Loucy (cell line): ENCODE data around the gene SYT2.

Experiments
- H2AFZ ChIP-seq: fragments of 200-600 bp; sonication (generic); 2 replicates; pipeline ENCODE4 v1.6.0; 2016; ENCODE audit warnings: antibody characterized with exemption, mild to moderate bottlenecking, low read length, moderate library complexity
- H3F3A ChIP-seq: fragments of 200-600 bp; 2 replicates; pipeline ENCODE4 v1.6.0; 2016; ENCODE audit warnings: antibody characterized with exemption, low read depth, mild to moderate bottlenecking
- H3K27me3 ChIP-seq: fragments of 200-600 bp; sonication (generic); 2 replicates; pipeline ENCODE4 v1.6.1; 2014; ENCODE audit warnings: low read length, mild to moderate bottlenecking; ENCODE audit not compliant: insufficient read depth, poor library complexity, severe bottlenecking
- H3K36me3 ChIP-seq: fragments of 200-600 bp; sonication (generic); 2 replicates; pipeline ENCODE4 v1.6.1; 2016; ENCODE audit warnings: low read length; ENCODE audit not compliant: insufficient read depth
- H3K4me1 ChIP-seq: fragments of 200-600 bp; sonication (generic); 2 replicates; pipeline ENCODE4 v1.5.1; 2014; ENCODE audit warnings: low read length, mild to moderate bottlenecking; ENCODE audit not compliant: insufficient read depth, poor library complexity, severe bottlenecking
- H3K4me2 ChIP-seq: fragments of 200-600 bp; sonication (generic); 2 replicates; pipeline ENCODE4 v1.6.0; 2014; ENCODE audit warnings: antibody characterized with exemption, low read length, low read depth, mild to moderate bottlenecking; ENCODE audit not compliant: poor library complexity, severe bottlenecking
- H3K4me3 ChIP-seq: fragments of 200-600 bp; sonication (generic); 2 replicates; pipeline ENCODE4 v1.5.1; 2014; ENCODE audit warnings: low read length, mild to moderate bottlenecking, mixed read lengths; ENCODE audit not compliant: poor library complexity, severe bottlenecking
- H3K79me2 ChIP-seq: fragments of 200-600 bp; sonication (generic); 2 replicates; pipeline ENCODE4 v1.6.1; 2014; ENCODE audit warnings: low read length; ENCODE audit not compliant: insufficient read depth
- H3K9ac ChIP-seq: fragments of 200-600 bp; sonication (generic); 2 replicates; pipeline ENCODE4 v1.6.0; 2014; ENCODE audit warnings: mild to moderate bottlenecking, low read depth, low read length, moderate library complexity; ENCODE audit not compliant: poor library complexity, severe bottlenecking
- H3K9me2 ChIP-seq: fragments of 200-600 bp; sonication (generic); replicated peaks from 2 replicates; pipeline ENCODE4 v1.6.1; 2016; ENCODE audit warnings: low read depth, low read length, mixed read lengths
- H3K9me3 ChIP-seq: fragments of 200-600 bp; sonication (generic); 2 replicates; pipeline ENCODE4 v1.6.1; 2014; ENCODE audit warnings: mild to moderate bottlenecking, antibody characterized with exemption, low read length, low read depth; ENCODE audit not compliant: insufficient read depth
- H4K20me1 ChIP-seq: fragments of 200-600 bp; sonication (generic); 2 replicates; pipeline ENCODE4 v1.6.0; 2014; ENCODE audit warnings: antibody characterized with exemption, low read length, mild to moderate bottlenecking; ENCODE audit not compliant: insufficient read depth, poor library complexity, severe bottlenecking
- EZH2phosphoT487 ChIP-seq: fragments of 200-600 bp; IDR thresholded peaks from 2 replicates; pipeline ENCODE4 v1.6.1; 2018; ENCODE audit warnings: antibody characterized with exemption, mild to moderate bottlenecking, moderate library complexity, borderline replicate concordance
- TF ChIP-seq, protein P1 (sequence below): fragments of 200-600 bp; sonication (generic); conservative IDR thresholded peaks from 2 replicates; pipeline ENCODE4 v1.5.1; 2014; ENCODE audit warnings: mild to moderate bottlenecking, antibody characterized with exemption, low read length

Gene SYT2

DNA sequence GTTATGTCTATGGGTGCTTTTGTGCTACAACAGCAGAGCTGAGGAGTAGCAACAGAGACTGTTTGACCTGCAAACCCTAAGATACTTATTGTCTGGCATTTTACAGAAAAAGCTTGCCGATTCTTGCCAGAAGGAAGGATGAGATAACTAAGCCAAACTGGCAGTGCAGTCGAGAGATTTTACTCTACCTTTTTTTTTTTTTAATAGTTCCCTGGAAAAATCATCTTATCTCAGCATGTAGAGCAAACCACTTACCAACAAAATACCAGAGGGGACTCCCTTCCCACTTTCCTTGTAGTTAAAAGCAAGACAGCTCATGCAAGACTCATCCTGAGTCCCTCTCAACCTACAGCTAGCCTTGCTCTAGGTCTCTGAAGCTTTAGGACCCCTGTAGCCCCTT is 132.9 kb downstream of the SYT2 start:
- Histone ChIP-seq H3K4me3 (no peak overlapping the region), H3K9ac (no peak overlapping the region), H3K9me2 (no peaks in the 10 kb centered on the region), H3K4me1 (peaks cover 9% of the 10 kb centered on the region), H4K20me1 (no peaks in the 10 kb centered on the region), H3F3A (no peaks in the 10 kb centered on the region), H3K79me2 (no peaks in the 10 kb centered on the region), H3K4me2 (no peak overlapping the region), H3K9me3 (no peaks in the 10 kb centered on the region), H2AFZ (no peak overlapping the region), H3K27me3 (no peaks in the 10 kb centered on the region), H3K36me3 (no peaks in the 10 kb centered on the region; the same call in 1 of the 2 replicates)
- TF ChIP-seq EZH2phosphoT487: no peak
- TF ChIP-seq, protein P1, sequence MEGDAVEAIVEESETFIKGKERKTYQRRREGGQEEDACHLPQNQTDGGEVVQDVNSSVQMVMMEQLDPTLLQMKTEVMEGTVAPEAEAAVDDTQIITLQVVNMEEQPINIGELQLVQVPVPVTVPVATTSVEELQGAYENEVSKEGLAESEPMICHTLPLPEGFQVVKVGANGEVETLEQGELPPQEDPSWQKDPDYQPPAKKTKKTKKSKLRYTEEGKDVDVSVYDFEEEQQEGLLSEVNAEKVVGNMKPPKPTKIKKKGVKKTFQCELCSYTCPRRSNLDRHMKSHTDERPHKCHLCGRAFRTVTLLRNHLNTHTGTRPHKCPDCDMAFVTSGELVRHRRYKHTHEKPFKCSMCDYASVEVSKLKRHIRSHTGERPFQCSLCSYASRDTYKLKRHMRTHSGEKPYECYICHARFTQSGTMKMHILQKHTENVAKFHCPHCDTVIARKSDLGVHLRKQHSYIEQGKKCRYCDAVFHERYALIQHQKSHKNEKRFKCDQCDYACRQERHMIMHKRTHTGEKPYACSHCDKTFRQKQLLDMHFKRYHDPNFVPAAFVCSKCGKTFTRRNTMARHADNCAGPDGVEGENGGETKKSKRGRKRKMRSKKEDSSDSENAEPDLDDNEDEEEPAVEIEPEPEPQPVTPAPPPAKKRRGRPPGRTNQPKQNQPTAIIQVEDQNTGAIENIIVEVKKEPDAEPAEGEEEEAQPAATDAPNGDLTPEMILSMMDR: no peak

DNA sequence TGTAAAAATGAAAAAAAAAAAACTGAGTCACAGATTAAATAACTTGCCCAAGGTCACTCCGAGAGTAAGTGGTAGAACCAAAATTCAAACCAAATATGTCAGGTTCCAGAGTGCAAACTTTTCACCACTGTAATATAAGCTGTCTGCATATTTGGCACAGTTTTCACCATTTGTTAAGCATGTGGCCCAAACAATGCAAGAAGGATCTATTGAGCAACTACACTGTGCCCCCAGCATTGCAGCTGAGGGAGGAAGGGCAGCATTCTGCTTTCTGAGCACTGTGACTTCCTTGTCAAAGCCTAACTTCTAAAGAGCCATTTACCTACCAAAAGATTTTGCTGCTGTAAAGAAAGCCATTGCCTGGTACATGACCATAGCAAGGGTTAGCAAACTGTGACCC is 133.4 kb downstream of the SYT2 start:
- H3K79me2 ChIP-seq: no peaks in the 10 kb centered on the region
- no peak overlapping the region for H3K4me2 ChIP-seq
- TF ChIP-seq, protein P1: no peak
- no peak for TF ChIP-seq EZH2phosphoT487
- H4K20me1 ChIP-seq: no peaks in the 10 kb centered on the region
- no peak overlapping the region for H2AFZ ChIP-seq
- H3K4me1 ChIP-seq: peaks cover 9% of the 10 kb centered on the region
- H3K9ac ChIP-seq: no peak overlapping the region
- H3K9me3 ChIP-seq: no peaks in the 10 kb centered on the region
- H3K4me3 ChIP-seq: no peak overlapping the region
- H3K27me3 ChIP-seq: no peaks in the 10 kb centered on the region
- H3K36me3 ChIP-seq: no peaks in the 10 kb centered on the region; the same call in 1 of the 2 replicates
- no peaks in the 10 kb centered on the region for H3F3A ChIP-seq
- H3K9me2 ChIP-seq: no peaks in the 10 kb centered on the region

DNA sequence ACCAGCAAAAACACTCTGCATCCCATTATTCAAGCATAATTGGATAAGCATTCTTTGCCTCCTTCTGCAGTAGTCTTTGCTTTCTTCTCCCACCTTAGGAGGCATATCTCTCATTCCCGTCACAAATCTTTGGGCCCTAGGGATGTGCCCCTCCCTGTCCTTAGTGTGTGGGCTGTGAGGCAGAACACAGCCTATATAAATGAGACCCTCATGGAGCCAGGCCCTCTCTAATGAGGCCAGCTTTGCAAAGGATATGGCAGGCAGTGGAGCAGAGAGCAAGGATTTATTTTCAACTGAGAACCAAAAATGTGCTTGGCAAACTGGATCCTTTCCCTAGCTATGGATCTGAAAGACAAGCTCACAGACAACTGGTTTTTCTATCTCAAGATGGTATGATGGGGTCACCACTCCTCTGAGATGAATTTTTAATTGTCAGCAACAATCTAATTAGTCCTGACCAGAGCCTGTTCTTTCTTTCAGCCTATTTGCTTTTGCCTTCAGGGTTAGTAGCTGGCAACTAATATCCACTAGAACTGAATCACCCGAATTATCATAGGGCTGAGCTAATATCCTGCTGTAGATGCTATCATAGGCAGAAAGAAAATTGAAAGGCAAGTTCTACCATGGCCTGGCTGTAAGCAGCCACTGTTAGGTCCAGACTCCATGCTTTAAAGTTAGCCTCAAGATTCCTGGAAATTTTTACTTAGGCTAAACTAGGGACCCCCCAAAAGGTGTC is 134.2 kb downstream of the SYT2 start:
- Histone ChIP-seq H3K4me2 (no peak overlapping the region), H3K36me3 (no peaks in the 10 kb centered on the region; the same call in 1 of the 2 replicates), H3K27me3 (no peaks in the 10 kb centered on the region), H3F3A (no peaks in the 10 kb centered on the region), H3K9ac (no peak overlapping the region), H3K4me1 (peaks cover 8% of the 10 kb centered on the region), H3K9me3 (no peaks in the 10 kb centered on the region), H4K20me1 (no peaks in the 10 kb centered on the region), H3K79me2 (no peaks in the 10 kb centered on the region), H3K4me3 (no peak overlapping the region), H3K9me2 (no peaks in the 10 kb centered on the region), H2AFZ (no peak overlapping the region)
- TF ChIP-seq EZH2phosphoT487: no peak
- TF ChIP-seq, protein P1: no peak
